ENCODE data around the gene PHF2. TPM values are rescaled to one million over a fixed set of nuclear protein-coding genes. Genes with fewer than 3 reads are reported as not detected.

PHF2 gene
- polyA plus RNA-seq, 3 donors = 0.40 to 16.0 (median 0.97) TPM

DNA sequence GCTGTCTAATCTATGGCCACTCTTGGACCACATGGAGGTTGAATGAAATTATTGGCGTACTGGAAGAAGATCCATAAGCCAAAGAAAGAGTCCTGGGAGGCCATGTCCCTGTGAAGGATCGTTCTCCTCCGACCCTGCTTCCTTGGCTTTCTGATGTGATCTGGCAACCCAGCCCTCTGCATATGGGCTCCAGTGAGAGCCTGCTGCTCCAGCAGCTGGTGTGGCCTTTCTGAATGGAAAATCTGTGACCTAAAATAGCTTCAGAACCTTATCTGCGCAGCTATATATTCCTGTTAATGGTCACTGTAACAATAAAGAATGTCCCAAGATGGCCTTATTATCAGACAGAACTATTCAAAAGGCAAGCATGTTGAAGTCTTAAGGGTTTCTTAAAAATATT is 40.2 kb upstream of the PHF2 start:
- Mint-ChIP-seq H3K27ac (peak overlapping the region in 1 of 7 donors; percentile 7), H3K9me3 (no peaks in the 10 kb centered on the region), H3K36me3 (peaks cover 83 to 97% of the 10 kb centered on the region in 2 donors), H3K4me3 (no peak overlapping the region), H3K27me3 (ENCODE audit: low read depth in 3 of 3) (peaks cover 0 to 2% (median 0%) of the 10 kb centered on the region in 3 donors), H3K4me1 (no peaks in the 10 kb centered on the region)
- Histone ChIP-seq H4K20me1 (ENCODE audit: insufficient read depth, low read length) (peaks cover 63% of the 10 kb centered on the region), H3K79me2 (ENCODE audit: insufficient read depth, low read length) (peaks cover 22% of the 10 kb centered on the region), H3K4me2 (replicated peaks; ENCODE audit: extremely low read depth, low read length, poor library complexity, severe bottlenecking) (no peak overlapping the region), H3K27ac (ENCODE audit: low read depth in 1 of 2, low read length in 2 of 2) (peak overlapping the region in 1 of 2 donors; percentile 22), H2AFZ (ENCODE audit: insufficient read depth, low read depth, low read length, poor library complexity, severe bottlenecking) (no peak overlapping the region), H3K27me3 (ENCODE audit: control insufficient read depth in 2 of 2, insufficient read depth in 2 of 2, low read length in 2 of 2) (no peaks in the 10 kb centered on the region), H3K36me3 (replicated peaks in 1 of 2; ENCODE audit: control insufficient read depth in 1 of 2, insufficient read depth in 2 of 2, low read length in 2 of 2) (peaks cover 82 to 100% of the 10 kb centered on the region in 2 donors), H3K9me3 (replicated peaks in 1 of 2; ENCODE audit: control insufficient read depth in 1 of 2, insufficient read depth in 1 of 2, low read length in 2 of 2) (no peaks in the 10 kb centered on the region), H3K4me1 (ENCODE audit: control insufficient read depth in 1 of 2, insufficient read depth in 2 of 2, low read length in 2 of 2) (no peaks in the 10 kb centered on the region), H3K4me3 (replicated peaks in 1 of 3; ENCODE audit: low read depth in 2 of 3, low read length in 3 of 3) (no peak overlapping the region), H3K9ac (ENCODE audit: insufficient read depth, low read length, poor library complexity, severe bottlenecking) (no peak overlapping the region)
- DNase-seq = no peak
- intact Hi-C loops (cut with micrococcal nuclease) = no loop called here
- TF ChIP-seq, protein P1, sequence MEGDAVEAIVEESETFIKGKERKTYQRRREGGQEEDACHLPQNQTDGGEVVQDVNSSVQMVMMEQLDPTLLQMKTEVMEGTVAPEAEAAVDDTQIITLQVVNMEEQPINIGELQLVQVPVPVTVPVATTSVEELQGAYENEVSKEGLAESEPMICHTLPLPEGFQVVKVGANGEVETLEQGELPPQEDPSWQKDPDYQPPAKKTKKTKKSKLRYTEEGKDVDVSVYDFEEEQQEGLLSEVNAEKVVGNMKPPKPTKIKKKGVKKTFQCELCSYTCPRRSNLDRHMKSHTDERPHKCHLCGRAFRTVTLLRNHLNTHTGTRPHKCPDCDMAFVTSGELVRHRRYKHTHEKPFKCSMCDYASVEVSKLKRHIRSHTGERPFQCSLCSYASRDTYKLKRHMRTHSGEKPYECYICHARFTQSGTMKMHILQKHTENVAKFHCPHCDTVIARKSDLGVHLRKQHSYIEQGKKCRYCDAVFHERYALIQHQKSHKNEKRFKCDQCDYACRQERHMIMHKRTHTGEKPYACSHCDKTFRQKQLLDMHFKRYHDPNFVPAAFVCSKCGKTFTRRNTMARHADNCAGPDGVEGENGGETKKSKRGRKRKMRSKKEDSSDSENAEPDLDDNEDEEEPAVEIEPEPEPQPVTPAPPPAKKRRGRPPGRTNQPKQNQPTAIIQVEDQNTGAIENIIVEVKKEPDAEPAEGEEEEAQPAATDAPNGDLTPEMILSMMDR (IDR thresholded peaks at IDR 0.05) = no peak
- 97% methylated on average over 3 of the region's 4 CpGs for WGBS (ENCODE audit: insufficient coverage)

DNA sequence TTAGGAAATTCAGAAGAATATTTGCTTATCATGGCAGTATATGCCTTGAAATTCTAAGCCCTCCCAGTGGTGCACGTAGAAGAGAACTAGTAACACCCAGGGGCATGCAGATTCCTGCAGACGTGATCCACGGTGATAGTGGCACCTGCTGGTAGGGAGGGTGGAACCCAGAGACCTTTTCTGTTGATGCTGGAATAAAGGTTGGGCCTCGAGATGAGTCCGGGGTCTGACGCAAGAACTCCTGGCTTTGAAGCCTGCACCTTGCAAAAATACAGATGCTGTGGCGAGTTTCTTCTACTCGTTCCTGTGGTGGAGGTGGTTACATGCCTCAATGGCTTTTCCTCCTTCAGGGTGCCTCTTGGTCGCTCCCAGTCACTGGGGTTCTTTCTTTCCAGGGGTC is 39.5 kb upstream of the PHF2 start:
- no peaks in the 10 kb centered on the region for H3K4me1 ChIP-seq (ENCODE audit: control insufficient read depth in 1 of 2, insufficient read depth in 2 of 2, low read length in 2 of 2)
- WGBS (ENCODE audit: insufficient coverage) = 89% methylated on average over 3 of the region's 9 CpGs
- H3K9me3 ChIP-seq (replicated peaks in 1 of 2; ENCODE audit: control insufficient read depth in 1 of 2, insufficient read depth in 1 of 2, low read length in 2 of 2) = no peaks in the 10 kb centered on the region
- H3K9ac ChIP-seq (ENCODE audit: insufficient read depth, low read length, poor library complexity, severe bottlenecking) = no peak overlapping the region
- no peaks in the 10 kb centered on the region for H3K27me3 ChIP-seq (ENCODE audit: control insufficient read depth in 2 of 2, insufficient read depth in 2 of 2, low read length in 2 of 2)
- peaks cover 78 to 100% of the 10 kb centered on the region in 2 donors for H3K36me3 ChIP-seq (replicated peaks in 1 of 2; ENCODE audit: control insufficient read depth in 1 of 2, insufficient read depth in 2 of 2, low read length in 2 of 2)
- TF ChIP-seq, protein P1 (IDR thresholded peaks at IDR 0.05) = no peak
- H3K4me2 ChIP-seq (replicated peaks; ENCODE audit: extremely low read depth, low read length, poor library complexity, severe bottlenecking) = no peak overlapping the region
- peak overlapping the region in 3 of 7 donors; percentile 25 to 58 (median 38) for H3K27ac Mint-ChIP-seq
- intact Hi-C loops (cut with micrococcal nuclease) = no loop called here
- H4K20me1 ChIP-seq (ENCODE audit: insufficient read depth, low read length) = peaks cover 69% of the 10 kb centered on the region
- no peaks in the 10 kb centered on the region for H3K9me3 Mint-ChIP-seq
- H3K4me3 ChIP-seq (replicated peaks in 1 of 3; ENCODE audit: low read depth in 2 of 3, low read length in 3 of 3) = no peak overlapping the region
- peaks cover 80 to 95% of the 10 kb centered on the region in 2 donors for H3K36me3 Mint-ChIP-seq
- peaks cover 26% of the 10 kb centered on the region for H3K79me2 ChIP-seq (ENCODE audit: insufficient read depth, low read length)
- H3K27ac ChIP-seq (ENCODE audit: low read depth in 1 of 2, low read length in 2 of 2) = no peak overlapping the region
- DNase-seq = no peak
- peaks cover 0 to 2% (median 0%) of the 10 kb centered on the region in 3 donors for H3K27me3 Mint-ChIP-seq (ENCODE audit: low read depth in 3 of 3)
- H3K4me1 Mint-ChIP-seq = no peaks in the 10 kb centered on the region
- no peak overlapping the region for H2AFZ ChIP-seq (ENCODE audit: insufficient read depth, low read depth, low read length, poor library complexity, severe bottlenecking)
- H3K4me3 Mint-ChIP-seq = no peak overlapping the region

Measured in CD14-positive monocyte (primary cell).